ENCODE results near the gene CATSPERB. TPM values are rescaled to one million over a fixed set of nuclear protein-coding genes. Genes with fewer than 3 reads are reported as not detected.

CATSPERB gene
- total and polyA plus RNA-seq, 2 experiments from 2014 or later: 0.27 to 0.38 TPM

DNA sequence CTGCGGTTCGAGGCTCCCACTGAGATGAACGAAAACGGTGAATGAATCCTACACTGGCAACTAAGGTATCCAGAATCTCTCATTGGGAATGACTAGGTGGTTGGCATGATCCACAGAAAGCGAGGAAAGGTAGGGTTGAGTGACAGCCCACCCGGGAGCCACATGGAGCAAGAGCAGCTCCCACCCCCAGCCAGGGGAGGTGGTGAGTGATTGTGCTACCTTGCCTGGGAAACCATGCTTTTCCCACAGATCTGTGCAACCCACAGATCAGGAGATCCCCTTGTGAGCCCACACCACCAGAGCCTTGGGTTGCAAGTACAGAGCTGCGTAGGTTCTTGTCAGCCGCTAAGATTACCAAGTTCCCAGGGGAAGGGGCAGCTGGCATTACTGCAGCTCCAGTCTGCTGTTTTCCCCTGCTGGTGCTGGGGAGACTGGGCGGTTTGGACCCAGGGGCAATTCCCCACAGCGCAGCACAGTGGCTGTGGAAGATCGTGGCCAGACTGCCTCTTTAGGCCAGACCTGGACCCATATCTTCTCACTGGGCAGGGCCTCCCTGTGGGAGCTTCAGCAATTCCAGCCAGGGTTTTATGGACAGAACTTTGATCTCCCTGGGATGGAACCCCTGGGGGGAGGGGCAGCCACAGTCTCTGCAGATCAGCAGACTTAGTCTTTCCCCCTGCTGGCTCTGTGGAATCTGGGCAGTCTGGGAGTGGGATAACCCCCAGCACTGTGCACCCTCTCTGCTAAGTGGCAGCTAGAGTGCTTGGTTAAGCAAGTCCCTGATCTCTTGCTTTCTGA, 177.2 kb downstream of the CATSPERB start (continued):
- TF ChIP-seq, protein P1, sequence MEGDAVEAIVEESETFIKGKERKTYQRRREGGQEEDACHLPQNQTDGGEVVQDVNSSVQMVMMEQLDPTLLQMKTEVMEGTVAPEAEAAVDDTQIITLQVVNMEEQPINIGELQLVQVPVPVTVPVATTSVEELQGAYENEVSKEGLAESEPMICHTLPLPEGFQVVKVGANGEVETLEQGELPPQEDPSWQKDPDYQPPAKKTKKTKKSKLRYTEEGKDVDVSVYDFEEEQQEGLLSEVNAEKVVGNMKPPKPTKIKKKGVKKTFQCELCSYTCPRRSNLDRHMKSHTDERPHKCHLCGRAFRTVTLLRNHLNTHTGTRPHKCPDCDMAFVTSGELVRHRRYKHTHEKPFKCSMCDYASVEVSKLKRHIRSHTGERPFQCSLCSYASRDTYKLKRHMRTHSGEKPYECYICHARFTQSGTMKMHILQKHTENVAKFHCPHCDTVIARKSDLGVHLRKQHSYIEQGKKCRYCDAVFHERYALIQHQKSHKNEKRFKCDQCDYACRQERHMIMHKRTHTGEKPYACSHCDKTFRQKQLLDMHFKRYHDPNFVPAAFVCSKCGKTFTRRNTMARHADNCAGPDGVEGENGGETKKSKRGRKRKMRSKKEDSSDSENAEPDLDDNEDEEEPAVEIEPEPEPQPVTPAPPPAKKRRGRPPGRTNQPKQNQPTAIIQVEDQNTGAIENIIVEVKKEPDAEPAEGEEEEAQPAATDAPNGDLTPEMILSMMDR (conservative IDR thresholded peaks at IDR 0.05; ENCODE audit: low read depth in 2 of 2): no peak
- TF ChIP-seq JUNB (IDR thresholded peaks at IDR 0.05; ENCODE audit: unreplicated experiment): no peak

DNA sequence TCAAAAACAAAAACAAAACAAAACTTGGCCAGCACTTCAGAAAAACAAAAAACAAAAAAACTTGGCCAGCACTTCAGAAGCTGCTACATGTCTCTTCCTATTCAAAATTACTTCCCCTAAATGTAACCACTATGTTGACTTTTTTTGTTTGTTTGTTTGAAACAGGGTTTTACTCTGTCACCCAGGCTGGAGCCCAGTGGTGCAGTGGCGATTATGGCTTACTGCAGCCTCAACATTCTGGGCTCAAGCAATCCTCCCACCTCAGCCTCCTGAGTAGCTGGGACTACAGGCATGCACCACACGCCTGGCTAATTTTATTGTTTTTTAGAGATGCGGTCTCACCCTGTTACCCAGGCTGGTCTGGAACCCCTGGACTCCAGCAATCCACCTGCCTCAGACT, 183.8 kb downstream of the CATSPERB start:
- H3K27ac ChIP-seq (ENCODE audit: low read depth): no peak overlapping the region
- no peaks in the 10 kb centered on the region for H4K20me1 ChIP-seq (replicated peaks; ENCODE audit: insufficient read depth)
- no peaks in the 10 kb centered on the region for H3K36me3 ChIP-seq (ENCODE audit: insufficient read depth)
- ATAC-seq (no peak), DNase-seq (ENCODE audit: low spot score) (no peak)
- no peak overlapping the region for H3K4me2 ChIP-seq
- Mint-ChIP-seq H3K27ac (no peak overlapping the region), H3K4me1 (no peaks in the 10 kb centered on the region), H3K36me3 (ENCODE audit: low read depth) (no peaks in the 10 kb centered on the region), H3K4me3 (no peak overlapping the region), H3K27me3 (ENCODE audit: insufficient read depth, low read depth, poor library complexity) (peaks cover 3% of the 10 kb centered on the region), H3K9me3 (no peaks in the 10 kb centered on the region)
- no peaks in the 10 kb centered on the region for H3F3A ChIP-seq (replicated peaks; ENCODE audit: low read depth)
- no peaks in the 10 kb centered on the region for H3K9me2 ChIP-seq (ENCODE audit: insufficient read depth)
- H3K4me3 ChIP-seq: no peak overlapping the region
- H3K79me2 ChIP-seq (replicated peaks; ENCODE audit: insufficient read depth): no peaks in the 10 kb centered on the region
- no peaks in the 10 kb centered on the region for H3K4me1 ChIP-seq (ENCODE audit: insufficient read depth)
- no peaks in the 10 kb centered on the region for H3K27me3 ChIP-seq (ENCODE audit: insufficient read depth)
- no peak overlapping the region for H2AFZ ChIP-seq
- TF ChIP-seq ZNF331 (CRISPR knock-in tag; IDR thresholded peaks at IDR 0.05; ENCODE audit: low read depth) (no peak), EZH2 (IDR thresholded peaks at IDR 0.05; ENCODE audit: low read depth, unreplicated experiment) (no peak), CREB1 (CRISPR knock-in tag; IDR thresholded peaks at IDR 0.05; ENCODE audit: low read depth) (no peak), NANOG (IDR thresholded peaks at IDR 0.05; ENCODE audit: borderline replicate concordance) (no peak), EZH2phosphoT487 (IDR thresholded peaks at IDR 0.05; ENCODE audit: unreplicated experiment) (no peak), JUNB (IDR thresholded peaks at IDR 0.05; ENCODE audit: unreplicated experiment) (no peak), ZNF114 (CRISPR knock-in tag; IDR thresholded peaks at IDR 0.05) (no peak), STAT1 (IDR thresholded peaks at IDR 0.05; ENCODE audit: unreplicated experiment) (no peak)
- TF ChIP-seq, protein P1 (conservative IDR thresholded peaks at IDR 0.05; ENCODE audit: low read depth in 2 of 2): no peak
- TF ChIP-seq, protein P2, sequence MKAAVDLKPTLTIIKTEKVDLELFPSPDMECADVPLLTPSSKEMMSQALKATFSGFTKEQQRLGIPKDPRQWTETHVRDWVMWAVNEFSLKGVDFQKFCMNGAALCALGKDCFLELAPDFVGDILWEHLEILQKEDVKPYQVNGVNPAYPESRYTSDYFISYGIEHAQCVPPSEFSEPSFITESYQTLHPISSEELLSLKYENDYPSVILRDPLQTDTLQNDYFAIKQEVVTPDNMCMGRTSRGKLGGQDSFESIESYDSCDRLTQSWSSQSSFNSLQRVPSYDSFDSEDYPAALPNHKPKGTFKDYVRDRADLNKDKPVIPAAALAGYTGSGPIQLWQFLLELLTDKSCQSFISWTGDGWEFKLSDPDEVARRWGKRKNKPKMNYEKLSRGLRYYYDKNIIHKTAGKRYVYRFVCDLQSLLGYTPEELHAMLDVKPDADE (IDR thresholded peaks at IDR 0.05): no peak
- TF ChIP-seq, protein P3, sequence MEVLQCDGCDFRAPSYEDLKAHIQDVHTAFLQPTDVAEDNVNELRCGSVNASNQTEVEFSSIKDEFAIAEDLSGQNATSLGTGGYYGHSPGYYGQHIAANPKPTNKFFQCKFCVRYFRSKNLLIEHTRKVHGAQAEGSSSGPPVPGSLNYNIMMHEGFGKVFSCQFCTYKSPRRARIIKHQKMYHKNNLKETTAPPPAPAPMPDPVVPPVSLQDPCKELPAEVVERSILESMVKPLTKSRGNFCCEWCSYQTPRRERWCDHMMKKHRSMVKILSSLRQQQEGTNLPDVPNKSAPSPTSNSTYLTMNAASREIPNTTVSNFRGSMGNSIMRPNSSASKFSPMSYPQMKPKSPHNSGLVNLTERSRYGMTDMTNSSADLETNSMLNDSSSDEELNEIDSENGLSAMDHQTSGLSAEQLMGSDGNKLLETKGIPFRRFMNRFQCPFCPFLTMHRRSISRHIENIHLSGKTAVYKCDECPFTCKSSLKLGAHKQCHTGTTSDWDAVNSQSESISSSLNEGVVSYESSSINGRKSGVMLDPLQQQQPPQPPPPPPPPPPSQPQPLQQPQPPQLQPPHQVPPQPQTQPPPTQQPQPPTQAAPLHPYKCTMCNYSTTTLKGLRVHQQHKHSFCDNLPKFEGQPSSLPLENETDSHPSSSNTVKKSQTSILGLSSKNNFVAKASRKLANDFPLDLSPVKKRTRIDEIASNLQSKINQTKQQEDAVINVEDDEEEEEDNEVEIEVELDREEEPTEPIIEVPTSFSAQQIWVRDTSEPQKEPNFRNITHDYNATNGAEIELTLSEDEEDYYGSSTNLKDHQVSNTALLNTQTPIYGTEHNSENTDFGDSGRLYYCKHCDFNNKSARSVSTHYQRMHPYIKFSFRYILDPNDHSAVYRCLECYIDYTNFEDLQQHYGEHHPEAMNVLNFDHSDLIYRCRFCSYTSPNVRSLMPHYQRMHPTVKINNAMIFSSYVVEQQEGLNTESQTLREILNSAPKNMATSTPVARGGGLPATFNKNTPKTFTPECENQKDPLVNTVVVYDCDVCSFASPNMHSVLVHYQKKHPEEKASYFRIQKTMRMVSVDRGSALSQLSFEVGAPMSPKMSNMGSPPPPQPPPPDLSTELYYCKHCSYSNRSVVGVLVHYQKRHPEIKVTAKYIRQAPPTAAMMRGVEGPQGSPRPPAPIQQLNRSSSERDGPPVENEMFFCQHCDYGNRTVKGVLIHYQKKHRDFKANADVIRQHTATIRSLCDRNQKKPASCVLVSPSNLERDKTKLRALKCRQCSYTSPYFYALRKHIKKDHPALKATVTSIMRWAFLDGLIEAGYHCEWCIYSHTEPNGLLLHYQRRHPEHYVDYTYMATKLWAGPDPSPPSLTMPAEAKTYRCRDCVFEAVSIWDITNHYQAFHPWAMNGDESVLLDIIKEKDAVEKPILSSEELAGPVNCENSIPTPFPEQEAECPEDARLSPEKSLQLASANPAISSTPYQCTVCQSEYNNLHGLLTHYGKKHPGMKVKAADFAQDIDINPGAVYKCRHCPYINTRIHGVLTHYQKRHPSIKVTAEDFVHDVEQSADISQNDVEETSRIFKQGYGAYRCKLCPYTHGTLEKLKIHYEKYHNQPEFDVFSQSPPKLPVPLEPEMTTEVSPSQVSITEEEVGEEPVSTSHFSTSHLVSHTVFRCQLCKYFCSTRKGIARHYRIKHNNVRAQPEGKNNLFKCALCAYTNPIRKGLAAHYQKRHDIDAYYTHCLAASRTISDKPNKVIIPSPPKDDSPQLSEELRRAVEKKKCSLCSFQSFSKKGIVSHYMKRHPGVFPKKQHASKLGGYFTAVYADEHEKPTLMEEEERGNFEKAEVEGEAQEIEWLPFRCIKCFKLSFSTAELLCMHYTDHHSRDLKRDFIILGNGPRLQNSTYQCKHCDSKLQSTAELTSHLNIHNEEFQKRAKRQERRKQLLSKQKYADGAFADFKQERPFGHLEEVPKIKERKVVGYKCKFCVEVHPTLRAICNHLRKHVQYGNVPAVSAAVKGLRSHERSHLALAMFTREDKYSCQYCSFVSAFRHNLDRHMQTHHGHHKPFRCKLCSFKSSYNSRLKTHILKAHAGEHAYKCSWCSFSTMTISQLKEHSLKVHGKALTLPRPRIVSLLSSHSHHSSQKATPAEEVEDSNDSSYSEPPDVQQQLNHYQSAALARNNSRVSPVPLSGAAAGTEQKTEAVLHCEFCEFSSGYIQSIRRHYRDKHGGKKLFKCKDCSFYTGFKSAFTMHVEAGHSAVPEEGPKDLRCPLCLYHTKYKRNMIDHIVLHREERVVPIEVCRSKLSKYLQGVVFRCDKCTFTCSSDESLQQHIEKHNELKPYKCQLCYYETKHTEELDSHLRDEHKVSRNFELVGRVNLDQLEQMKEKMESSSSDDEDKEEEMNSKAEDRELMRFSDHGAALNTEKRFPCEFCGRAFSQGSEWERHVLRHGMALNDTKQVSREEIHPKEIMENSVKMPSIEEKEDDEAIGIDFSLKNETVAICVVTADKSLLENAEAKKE (CRISPR knock-in tag; IDR thresholded peaks at IDR 0.05): no peak

Measured in GM23338 (cell line).